HepG2 (cell line): ENCODE results near the gene NAIF1. TPM values are rescaled to one million over a fixed set of nuclear protein-coding genes. Genes with fewer than 3 reads are reported as not detected.
A peak's percentile ranks its signal among the peaks of the same experiment; 100 is the strongest.
"Not testable (repeated sequence)": the region's sequence is repeated elsewhere in the genome, so short reads cannot be mapped to it uniquely, and the experiment has no call there.

Experiments
- ATAC-seq: fragments of 200-7000 bp; cut with Tn5 transposase; 3 replicates; pipeline ENCODE4 v1.9.1; 2020; ENCODE audit warnings: mild to moderate bottlenecking, moderate library complexity
- BruUV-seq: library from RNA; stranded (reverse); fragments of 400-500 nt; replicated peaks from 2 replicates; lab custom pipeline; 2021; lab: Mats Ljungman, UMichigan
- CTCF ChIA-PET: fragments of 300-600 bp; formaldehyde crosslinking; extraction: SDS; loops from one replicate; lab custom pipeline; 2021; ENCODE audit warnings: low total read pairs, inconsistent platforms, low intra/inter-chr PET ratio; lab: Yijun Ruan, JAX
- POLR2A ChIA-PET: fragments of 350-600 bp; sonication (Branson Sonifier 250); formaldehyde crosslinking; loops from one replicate; lab custom pipeline; 2020; ENCODE audit warnings: antibody characterized with exemption, inconsistent platforms; lab: Yijun Ruan, JAX
- DNase-seq: peaks from one replicate; pipeline ENCODE4 v3.0.0-alpha.2; 2015; ENCODE audit warnings: low spot score
- FAIRE-seq: peaks from 3 replicates; lab custom pipeline; 2011; peaks lifted over from hg19 to GRCh38; lab: Jason Lieb, UNC
- H2AFZ ChIP-seq: one replicate; pipeline ENCODE4 v1.6.1; 2011; ENCODE audit warnings: low read length, inconsistent platforms
- H3K27ac ChIP-seq: fragments of 300-600 bp; 3 replicates; pipeline ENCODE4 v1.8.0; 2011; ENCODE audit warnings: mixed run types, mild to moderate bottlenecking, mixed read lengths, low read length, inconsistent platforms; ENCODE audit not compliant: insufficient read depth; ENCODE audit errors: extremely low read length
- H3K27me3 ChIP-seq, 2 experiments: fragments of 200-600 bp in 1 of 2; 2 replicates in 1 of 2; 3 replicates in 1 of 2; pipeline versions ENCODE4 v1.6.0 to v1.8.0; 2011; ENCODE audit warnings: low read length in 2 of 2, mild to moderate bottlenecking in 2 of 2, moderate library complexity in 2 of 2, inconsistent platforms in 1 of 2; ENCODE audit not compliant: insufficient read depth in 2 of 2, control insufficient read depth in 1 of 2
- H3K36me3 ChIP-seq, 2 experiments: fragments of 200-600 bp in 1 of 2; replicated peaks in 1 of 2; 2 replicates in 1 of 2; 3 replicates in 1 of 2; pipeline versions ENCODE4 v1.5.1 to v1.8.0; 2011; ENCODE audit warnings: low read length in 2 of 2, inconsistent platforms in 1 of 2; ENCODE audit not compliant: insufficient read depth in 2 of 2, control insufficient read depth in 1 of 2
- H3K4me1 ChIP-seq: 2 replicates; pipeline ENCODE4 v1.5.1; 2012; ENCODE audit warnings: low read length, inconsistent platforms; ENCODE audit not compliant: insufficient read depth
- H3K4me2 ChIP-seq: 2 replicates; pipeline ENCODE4 v1.6.0; 2011; ENCODE audit warnings: low read depth, low read length, inconsistent platforms
- H3K4me3 ChIP-seq, 3 experiments: fragments of 200-600 bp in 1 of 3; sonication (generic), shearing (Covaris generic) in 1 of 3; replicated peaks in 1 of 3; 2 replicates each; pipeline ENCODE4 v1.5.1; 2011 to 2016; ENCODE audit warnings: low read length in 3 of 3, inconsistent platforms in 2 of 3, low read depth in 2 of 3, mild to moderate bottlenecking in 2 of 3, control low read depth in 1 of 3, mixed read lengths in 1 of 3; ENCODE audit not compliant: insufficient read depth in 1 of 3
- H3K79me2 ChIP-seq: one replicate; pipeline ENCODE4 v1.6.1; 2011; ENCODE audit warnings: low read length, inconsistent platforms; ENCODE audit not compliant: insufficient read depth
- H3K9ac ChIP-seq: 2 replicates; pipeline ENCODE4 v1.6.0; 2011; ENCODE audit warnings: mild to moderate bottlenecking, low read depth, low read length, inconsistent platforms; ENCODE audit not compliant: insufficient read depth
- H3K9me3 ChIP-seq: 2 replicates; pipeline ENCODE4 v1.5.1; 2012; ENCODE audit warnings: mild to moderate bottlenecking, low read length
- H4K20me1 ChIP-seq: 2 replicates; pipeline ENCODE4 v1.6.0; 2011; ENCODE audit warnings: inconsistent platforms, mild to moderate bottlenecking, low read length, moderate library complexity; ENCODE audit not compliant: insufficient read depth
- GATAD2A ChIP-seq: IDR thresholded peaks from 2 replicates; pipeline ENCODE4 v1.6.1; 2016
- JUN ChIP-seq: sonication (generic); formaldehyde crosslinking; IDR thresholded peaks from 2 replicates; pipeline ENCODE4 v1.4.0; 2020; ENCODE audit warnings: mild to moderate bottlenecking, missing genetic modification reagents
- KLF13 ChIP-seq: sonication (generic); formaldehyde crosslinking; IDR thresholded peaks from 2 replicates; pipeline ENCODE4 v1.4.0; 2020; ENCODE audit warnings: mild to moderate bottlenecking, missing genetic modification reagents
- ZSCAN20 ChIP-seq: sonication (generic); formaldehyde crosslinking; IDR thresholded peaks from 2 replicates; pipeline ENCODE4 v1.4.0; 2020; ENCODE audit warnings: missing genetic modification reagents, mild to moderate bottlenecking, borderline replicate concordance
- ZZZ3 ChIP-seq: sonication (generic); formaldehyde crosslinking; IDR thresholded peaks from 2 replicates; pipeline ENCODE4 v1.4.0; 2020; ENCODE audit warnings: missing genetic modification reagents, mild to moderate bottlenecking, borderline replicate concordance
- WGBS: methylation state at CpG from one replicate; pipeline ENCODE4 v1.1.6; 2017; ENCODE audit warnings: low lambda C conversion rate; 5-methylcytosine and 5-hydroxymethylcytosine counted together
- in situ Hi-C: cut with HindIII; loops from 2 replicates; pipeline ENCODE4 v1.10.0; 2017; ENCODE audit warnings: low pct_unique_long_range_greater_than_20kb; ENCODE audit not compliant: extremely low pct_ligation_motif_present
- intact Hi-C: fragments of 100-400 bp; cut with micrococcal nuclease; formaldehyde crosslinking; loops from one replicate; pipeline ENCODE4 v1.10.0; 2022; ENCODE audit not compliant: unreplicated experiment
- polyA plus RNA-seq, 8 experiments: library from polyadenylated mRNA; depleted of rRNA in 3 of 8; stranded (reverse) in 7 of 8; unstranded in 1 of 8; fragments of >200 nt; fragmentation: Illumina TruSeq in 4 of 8; extraction: Trizol in 4 of 8; gene quantifications; 2 replicates each; pipeline versions ENCODE4 v1.2.1 to v1.2.3, GENCODE V29; 2011 to 2016; ENCODE audit warnings: low read depth in 4 of 8, missing spikeins in 1 of 8, mixed read lengths in 1 of 8; ENCODE audit not compliant: insufficient read depth in 1 of 8
- total RNA-seq, 5 experiments: library from RNA; depleted of rRNA; stranded (reverse); fragments of >200 nt; fragmentation: Illumina TruSeq; extraction: Trizol; gene quantifications; 2 replicates each; pipeline ENCODE4 v1.2.3, GENCODE V29; 2016; ENCODE audit warnings: low read depth in 1 of 5
- TF ChIP-seq, protein P1 (sequence below): sonication (generic); formaldehyde crosslinking; IDR thresholded peaks from 2 replicates; pipeline ENCODE4 v1.4.0; 2020; ENCODE audit warnings: missing genetic modification reagents, mild to moderate bottlenecking, borderline replicate concordance
- TF ChIP-seq, protein P2 (sequence below): sonication (generic); formaldehyde crosslinking; IDR thresholded peaks from 2 replicates; pipeline ENCODE4 v1.8.0; 2022; ENCODE audit warnings: missing genetic modification reagents, low read depth, mild to moderate bottlenecking, borderline replicate concordance
- TF ChIP-seq, protein P3 (sequence below): sonication (generic); formaldehyde crosslinking; IDR thresholded peaks from 2 replicates; pipeline ENCODE4 v1.4.0; 2020; ENCODE audit warnings: low read depth, missing genetic modification reagents

Gene NAIF1
- total and polyA plus RNA-seq, 2 of the 13 experiments (the other 11 are each of a cell fraction or from before 2014, with no cell fraction given), result 6.0 to 6.9 TPM

DNA sequence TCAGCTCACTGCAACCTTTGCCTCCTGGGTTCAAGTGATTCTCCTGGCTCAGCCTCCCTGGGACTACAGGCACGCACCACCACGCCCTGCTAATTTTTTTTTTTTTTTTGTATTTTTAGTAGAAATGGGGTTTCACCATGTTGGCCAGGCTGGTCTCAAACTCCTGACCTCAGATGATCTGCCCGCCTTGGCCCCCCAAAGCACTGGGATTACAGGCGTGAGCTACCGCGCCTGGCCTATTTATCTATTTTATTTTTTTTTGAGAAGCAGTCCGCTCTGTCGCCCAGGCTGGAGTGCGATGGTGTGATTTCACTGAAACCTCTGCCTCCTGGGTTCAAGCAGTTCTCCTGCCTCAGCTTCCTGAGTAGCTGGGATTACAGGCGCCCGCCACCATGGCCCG lies 4.4 kb upstream of the NAIF1 start:
- POLR2A ChIA-PET, result interaction anchor here (1.2 to 3.7 kb wide), 3 partner anchors 19 to 32 kb away, joined by 4 to 16 read pairs (median 14); no protein-coding TSS in a partner anchor
- H3K4me3 ChIP-seq, intact Hi-C loops, H4K20me1 ChIP-seq, BruUV-seq, CTCF ChIA-PET, DNase-seq, H3K27me3 ChIP-seq, H3K36me3 ChIP-seq, in situ Hi-C loops, H3K9ac ChIP-seq, ATAC-seq, H2AFZ ChIP-seq, FAIRE-seq, H3K9me3 ChIP-seq: not testable (repeated sequence)
- peaks cover 56% of the 10 kb centered on the region for H3K4me1 ChIP-seq
- 89% methylated on average over 12 of the region's 12 CpGs for WGBS
- H3K27ac ChIP-seq, result peak overlapping the region; percentile 51
- peaks cover 25% of the 10 kb centered on the region for H3K79me2 ChIP-seq
- H3K4me2 ChIP-seq, result 0 out of 2 replicates have a peak overlapping the region, but pooled peaks have one; percentile 53

DNA sequence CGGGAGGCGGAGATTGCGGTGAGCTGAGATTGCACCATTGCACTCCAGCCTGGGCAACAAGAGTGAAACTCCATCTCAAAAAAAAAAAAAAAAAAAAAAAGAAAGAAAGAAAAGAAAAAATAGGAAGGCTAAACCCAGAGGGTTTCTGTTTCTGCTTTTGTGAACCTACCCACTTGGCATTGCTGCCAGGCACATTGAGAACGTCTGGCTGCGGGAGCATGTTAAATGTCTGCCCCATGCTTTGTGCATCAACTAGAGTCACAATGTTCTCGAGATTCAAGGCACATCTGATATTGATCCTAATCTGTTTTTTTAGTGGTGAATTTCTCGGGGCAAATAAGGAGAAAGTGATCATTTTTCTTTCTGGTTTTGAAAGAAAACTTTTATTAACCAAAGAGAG lies 3.8 kb upstream of the NAIF1 start:
- FAIRE-seq, result no peak
- Histone ChIP-seq H3K27me3 (no peaks in the 10 kb centered on the region; a peak in 1 of 5 replicates), H3K36me3 (no peaks in the 10 kb centered on the region), H3K4me3 (no peak overlapping the region), H4K20me1 (no peaks in the 10 kb centered on the region), H3K4me1 (peaks cover 62% of the 10 kb centered on the region), H3K27ac (no peak overlapping the region), H3K79me2 (peaks cover 31% of the 10 kb centered on the region), H3K4me2 (no peak overlapping the region), H2AFZ (no peak overlapping the region), H3K9ac (no peak overlapping the region), H3K9me3 (no peaks in the 10 kb centered on the region)
- intact Hi-C loops (no loop called here), in situ Hi-C loops (no loop called here)
- DNase-seq, result no peak
- ChIA-PET POLR2A (interaction anchor here (3.7 kb wide), 1 partner anchor 27 kb away, joined by 14 read pairs; no protein-coding TSS in a partner anchor), CTCF (no interaction called here)
- no peak for ATAC-seq
- 90% methylated on average over 7 of the region's 7 CpGs for WGBS
- no TSS peak for BruUV-seq
- no peak for TF ChIP-seq ZZZ3 (CRISPR knock-in tag)
- TF ChIP-seq, protein P1, sequence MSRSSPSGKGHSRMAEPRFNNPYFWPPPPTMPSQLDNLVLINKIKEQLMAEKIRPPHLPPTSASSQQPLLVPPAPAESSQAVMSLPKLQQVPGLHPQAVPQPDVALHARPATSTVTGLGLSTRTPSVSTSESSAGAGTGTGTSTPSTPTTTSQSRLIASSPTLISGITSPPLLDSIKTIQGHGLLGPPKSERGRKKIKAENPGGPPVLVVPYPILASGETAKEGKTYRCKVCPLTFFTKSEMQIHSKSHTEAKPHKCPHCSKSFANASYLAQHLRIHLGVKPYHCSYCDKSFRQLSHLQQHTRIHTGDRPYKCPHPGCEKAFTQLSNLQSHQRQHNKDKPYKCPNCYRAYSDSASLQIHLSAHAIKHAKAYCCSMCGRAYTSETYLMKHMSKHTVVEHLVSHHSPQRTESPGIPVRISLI, result no peak
- TF ChIP-seq, protein P2, sequence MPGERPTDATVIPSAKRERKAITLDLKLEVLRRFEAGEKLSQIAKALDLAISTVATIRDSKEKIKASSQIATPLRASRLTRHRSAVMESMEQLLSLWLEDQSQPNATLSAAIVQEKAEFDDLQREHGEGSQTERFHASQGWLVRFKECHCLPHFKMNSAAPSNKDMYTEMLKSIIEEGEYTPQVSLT (CRISPR knock-in tag), result no peak
- TF ChIP-seq KLF13 (CRISPR knock-in tag), result no peak
- TF ChIP-seq JUN (CRISPR knock-in tag), result no peak
- no peak for TF ChIP-seq GATAD2A
- TF ChIP-seq, protein P3, sequence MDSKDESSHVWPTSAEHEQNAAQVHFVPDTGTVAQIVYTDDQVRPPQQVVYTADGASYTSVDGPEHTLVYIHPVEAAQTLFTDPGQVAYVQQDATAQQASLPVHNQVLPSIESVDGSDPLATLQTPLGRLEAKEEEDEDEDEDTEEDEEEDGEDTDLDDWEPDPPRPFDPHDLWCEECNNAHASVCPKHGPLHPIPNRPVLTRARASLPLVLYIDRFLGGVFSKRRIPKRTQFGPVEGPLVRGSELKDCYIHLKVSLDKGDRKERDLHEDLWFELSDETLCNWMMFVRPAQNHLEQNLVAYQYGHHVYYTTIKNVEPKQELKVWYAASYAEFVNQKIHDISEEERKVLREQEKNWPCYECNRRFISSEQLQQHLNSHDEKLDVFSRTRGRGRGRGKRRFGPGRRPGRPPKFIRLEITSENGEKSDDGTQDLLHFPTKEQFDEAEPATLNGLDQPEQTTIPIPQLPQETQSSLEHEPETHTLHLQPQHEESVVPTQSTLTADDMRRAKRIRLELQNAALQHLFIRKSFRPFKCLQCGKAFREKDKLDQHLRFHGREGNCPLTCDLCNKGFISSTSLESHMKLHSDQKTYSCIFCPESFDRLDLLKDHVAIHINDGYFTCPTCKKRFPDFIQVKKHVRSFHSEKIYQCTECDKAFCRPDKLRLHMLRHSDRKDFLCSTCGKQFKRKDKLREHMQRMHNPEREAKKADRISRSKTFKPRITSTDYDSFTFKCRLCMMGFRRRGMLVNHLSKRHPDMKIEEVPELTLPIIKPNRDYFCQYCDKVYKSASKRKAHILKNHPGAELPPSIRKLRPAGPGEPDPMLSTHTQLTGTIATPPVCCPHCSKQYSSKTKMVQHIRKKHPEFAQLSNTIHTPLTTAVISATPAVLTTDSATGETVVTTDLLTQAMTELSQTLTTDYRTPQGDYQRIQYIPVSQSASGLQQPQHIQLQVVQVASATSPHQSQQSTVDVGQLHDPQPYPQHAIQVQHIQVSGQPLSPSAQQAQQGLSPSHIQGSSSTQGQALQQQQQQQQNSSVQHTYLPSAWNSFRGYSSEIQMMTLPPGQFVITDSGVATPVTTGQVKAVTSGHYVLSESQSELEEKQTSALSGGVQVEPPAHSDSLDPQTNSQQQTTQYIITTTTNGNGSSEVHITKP (CRISPR knock-in tag), result no peak
- no peak for TF ChIP-seq ZSCAN20 (CRISPR knock-in tag)
